ENCODE measurements around the gene SPRED1.

The SPRED1 gene

DNA sequence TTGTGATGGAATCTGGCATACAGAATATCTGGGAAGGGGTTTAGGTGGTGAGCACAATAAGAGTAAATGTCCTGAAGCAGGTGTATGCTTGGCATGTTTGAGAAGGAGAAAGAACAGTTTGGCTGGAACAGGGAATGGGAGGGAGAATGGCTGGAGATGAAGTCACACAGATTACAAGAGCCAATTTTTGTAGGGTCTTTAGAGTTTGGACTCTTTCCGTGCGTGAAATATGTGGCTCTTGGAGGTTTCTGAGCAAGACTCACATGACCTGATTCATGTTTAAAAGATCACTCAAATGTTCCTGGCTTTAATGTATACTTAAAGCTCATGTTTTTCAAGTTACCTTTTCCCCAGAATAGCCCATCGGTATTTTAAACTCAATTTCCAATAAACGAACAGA, 32.8 kb downstream of the SPRED1 start:
- no peak for DNase-seq

GRCh38 chr15:38294126-38294525, 41.5 kb downstream of the SPRED1 start:
- no peak for DNase-seq

DNA sequence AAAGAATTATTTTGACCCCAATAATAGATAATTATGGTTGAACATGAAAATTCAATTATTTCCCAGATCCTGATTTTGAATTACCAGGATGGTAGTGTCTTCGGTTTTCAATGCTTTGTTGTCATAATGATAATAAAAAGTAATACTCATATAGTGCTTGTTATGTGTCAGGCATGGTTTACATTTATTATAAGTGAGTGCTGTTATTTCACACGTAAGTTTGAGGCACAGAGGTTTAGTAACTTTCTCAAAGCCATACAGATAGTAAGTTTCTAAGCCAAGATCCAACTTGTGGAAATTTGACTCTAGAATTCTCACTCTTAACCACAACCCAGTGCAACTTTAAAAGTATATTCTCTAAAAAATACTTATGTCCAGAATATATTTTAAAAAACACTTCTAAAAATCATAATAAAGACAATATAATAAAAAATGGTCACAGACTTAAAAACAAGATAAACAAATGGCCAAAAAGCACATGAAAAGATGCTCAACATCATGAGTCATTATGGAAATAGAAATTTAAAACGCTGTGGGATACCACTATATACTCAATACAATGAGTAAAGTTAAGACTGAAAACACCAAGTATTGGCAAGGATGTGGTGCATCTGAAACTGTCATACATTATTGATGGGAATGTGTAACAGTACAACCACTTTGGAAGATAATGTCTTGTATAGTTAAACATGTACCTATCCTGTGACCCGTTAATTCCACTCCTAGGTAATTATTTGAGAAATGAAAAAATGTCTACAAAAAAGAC, 45.2 kb downstream of the SPRED1 start:
- no peak for DNase-seq

GRCh38 chr15:38299216-38299615, 46.6 kb downstream of the SPRED1 start:
- no peak for DNase-seq

DNA sequence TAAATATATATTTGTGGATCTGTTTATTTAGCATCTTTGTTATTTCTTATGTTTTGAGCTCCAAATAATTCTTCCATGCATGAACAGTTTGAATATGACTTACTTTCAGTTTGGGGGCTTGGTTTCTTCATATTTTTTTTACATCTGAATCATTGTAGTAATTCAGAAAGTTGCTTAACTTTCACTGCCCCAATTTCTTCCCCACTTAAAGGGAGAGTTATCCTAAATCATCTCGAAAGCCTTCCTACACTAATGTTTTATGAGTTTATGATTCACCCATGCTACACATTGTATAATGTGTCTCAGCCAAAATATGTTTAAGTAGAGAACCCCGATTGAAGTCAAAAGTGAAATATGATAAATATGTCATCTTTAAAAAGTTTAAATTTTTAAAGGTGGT, 47.8 kb downstream of the SPRED1 start:
- no peak for DNase-seq

DNA sequence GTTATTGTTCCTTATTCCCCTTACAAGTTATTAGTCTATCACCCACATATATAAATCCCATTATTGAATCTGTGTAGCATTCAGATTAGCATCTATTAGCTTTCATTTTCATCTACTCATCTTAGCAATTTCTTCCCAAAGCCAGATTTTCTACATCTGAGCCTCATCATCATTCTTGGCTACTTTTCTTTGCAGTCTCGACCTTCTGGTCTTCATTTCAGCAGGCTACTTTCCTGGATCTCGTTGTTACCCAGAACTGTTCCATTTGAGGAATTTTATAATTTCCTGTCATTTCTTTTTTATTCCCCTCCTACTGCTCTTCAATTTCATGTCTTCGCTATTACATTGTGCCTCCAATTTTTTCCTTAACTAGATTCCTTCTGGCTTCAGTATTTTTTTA, 51.8 kb downstream of the SPRED1 start:
- no peak for DNase-seq

- DNase-seq: no peak
These were observed 54.6 kb downstream of the SPRED1 start for GRCh38 chr15:38307251-38307650.

- no peak for DNase-seq
These were observed 55.4 kb downstream of the SPRED1 start for GRCh38 chr15:38307861-38308641.

DNA sequence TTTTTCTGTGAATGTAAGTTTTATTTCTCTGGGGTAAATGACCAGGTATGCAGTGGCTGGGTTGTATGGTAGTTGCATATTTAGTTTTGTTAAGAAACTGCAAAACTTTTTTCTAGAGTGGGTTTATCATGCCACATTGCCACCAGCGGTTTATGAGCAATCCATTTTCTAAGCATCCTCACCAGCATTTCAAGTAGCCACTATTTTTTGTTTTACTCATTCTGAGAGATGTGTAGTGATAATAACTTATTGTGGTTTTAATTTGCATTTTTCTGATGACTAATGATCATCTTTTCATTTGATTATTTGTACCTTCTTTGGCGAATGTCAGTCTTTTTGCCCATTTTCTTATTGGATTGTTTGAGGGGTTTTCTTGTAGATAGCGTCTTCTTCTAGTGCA, 56.2 kb downstream of the SPRED1 start:
- DNase-seq: no peak

GRCh38 chr15:38312190-38312589, 59.6 kb downstream of the SPRED1 start:
- DNase-seq: no peak

GRCh38 chr15:38316311-38316710, 63.7 kb downstream of the SPRED1 start:
- no peak for DNase-seq

DNA sequence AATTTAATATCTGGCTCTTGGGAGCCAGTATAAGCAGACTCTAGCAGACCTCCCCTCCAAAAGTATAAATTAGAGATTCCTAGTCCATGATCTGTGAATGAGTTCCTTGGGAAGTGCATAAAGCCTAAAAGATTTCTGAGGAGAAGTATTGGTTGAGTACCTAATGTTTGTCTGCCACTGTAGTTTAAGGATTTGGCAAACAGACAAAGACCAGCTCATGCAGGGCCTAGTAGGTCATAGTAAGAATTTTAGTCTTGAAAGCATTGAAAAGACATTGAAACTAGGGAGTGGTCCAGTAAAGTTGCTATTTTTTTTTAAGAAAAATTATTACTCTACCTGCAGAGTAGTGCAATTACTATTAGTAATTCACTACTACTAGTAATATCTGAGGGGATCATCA, 67.5 kb downstream of the SPRED1 start:
- no peak for DNase-seq

GRCh38 chr15:38320866-38321265, 68.2 kb downstream of the SPRED1 start:
- no peak for DNase-seq

- no peak for DNase-seq
These were observed 71.3 kb downstream of the SPRED1 start for GRCh38 chr15:38323895-38324294.

DNA sequence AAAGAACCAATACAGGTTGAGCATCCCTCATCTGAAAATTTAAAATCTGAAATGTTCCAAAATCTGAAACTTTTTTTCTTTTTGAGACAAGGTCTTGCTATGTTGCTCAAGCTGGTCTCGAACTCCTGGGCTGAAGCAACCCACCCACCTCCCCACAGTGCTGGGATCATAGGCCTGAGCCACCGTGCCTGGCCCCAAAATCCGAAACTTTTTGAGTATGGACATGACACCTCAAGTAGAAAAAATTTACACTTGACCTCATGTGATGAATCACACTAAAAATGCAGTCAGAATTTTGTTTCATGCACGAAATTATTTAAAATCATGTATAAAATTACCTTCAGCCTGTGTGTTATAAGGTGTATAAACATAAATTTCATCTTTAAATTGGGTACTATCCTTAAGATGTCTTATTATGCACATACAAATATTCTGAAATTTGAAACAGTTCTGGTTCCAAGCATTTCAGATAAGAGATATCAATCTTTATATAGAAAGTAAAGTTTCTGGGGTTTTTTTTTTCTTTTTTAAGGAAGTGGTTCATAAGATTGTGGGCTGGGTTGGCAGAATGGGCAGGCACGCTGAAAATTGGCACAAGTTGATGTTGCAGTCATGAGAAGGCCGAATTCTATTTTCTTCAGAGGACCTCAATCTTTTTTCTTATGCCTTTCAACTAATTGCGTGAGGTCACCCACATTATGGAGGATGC, 72.5 kb downstream of the SPRED1 start:
- DNase-seq: no peak

DNA sequence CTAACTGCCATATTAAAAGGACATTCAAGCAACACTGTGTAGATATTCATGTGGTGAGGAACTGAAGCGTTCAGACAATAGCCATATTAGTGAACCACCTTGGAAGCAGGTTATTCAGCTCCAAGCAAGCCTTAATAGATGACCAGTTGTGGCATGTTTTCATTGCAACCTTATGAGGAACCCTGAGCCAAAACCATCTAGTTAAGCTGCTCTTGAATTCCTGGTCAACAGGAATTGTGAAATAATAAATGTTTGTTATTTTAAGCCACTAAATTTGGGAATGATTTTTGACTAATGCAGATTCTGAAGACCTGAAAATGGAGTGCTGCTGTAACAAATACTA, 73.0 kb downstream of the SPRED1 start:
- no peak for DNase-seq

- no peak for DNase-seq
These were observed 80.1 kb downstream of the SPRED1 start for GRCh38 chr15:38332711-38333110.

GRCh38 chr15:38335116-38335515, 82.5 kb downstream of the SPRED1 start:
- DNase-seq: no peak

GRCh38 chr15:38344351-38344750, 91.7 kb downstream of the SPRED1 start:
- DNase-seq: no peak

DNA sequence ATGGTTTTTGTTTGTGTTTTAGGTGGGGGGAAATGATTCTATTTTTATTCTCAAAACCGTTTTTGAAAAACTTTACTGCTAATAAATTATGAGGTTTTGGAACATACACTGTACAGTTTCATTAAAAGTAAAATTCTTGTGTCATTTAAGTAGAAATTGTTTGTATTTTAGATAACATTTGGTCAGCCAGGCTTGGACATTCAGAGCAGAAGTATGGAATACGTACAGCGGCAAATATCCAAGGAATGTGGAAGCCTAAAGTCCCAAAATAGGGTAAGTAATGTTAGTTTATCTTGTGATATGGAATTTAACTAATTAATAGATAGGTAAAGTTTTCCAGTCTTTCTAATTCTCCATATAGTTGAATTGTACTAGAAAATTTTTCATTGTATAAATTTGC, 96.6 kb downstream of the SPRED1 start:
- no peak for DNase-seq

DNA sequence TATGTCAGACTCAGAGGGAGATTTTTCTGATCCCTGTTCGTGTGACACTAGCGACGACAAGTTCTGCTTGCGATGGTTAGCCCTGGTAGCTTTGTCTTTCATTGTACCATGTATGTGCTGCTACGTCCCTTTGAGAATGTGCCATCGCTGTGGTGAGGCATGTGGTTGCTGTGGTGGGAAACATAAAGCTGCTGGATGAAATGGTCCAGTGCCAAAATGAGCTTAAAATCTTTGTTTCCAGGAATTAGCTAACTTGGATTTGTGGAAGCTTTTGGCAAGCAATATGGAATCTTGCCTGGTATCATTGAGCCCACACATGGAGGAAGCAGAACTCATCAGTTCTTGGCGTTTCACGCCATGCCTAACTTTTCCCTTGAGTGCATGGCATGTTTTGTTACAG, 98.8 kb downstream of the SPRED1 start:
- no peak for DNase-seq

DNA sequence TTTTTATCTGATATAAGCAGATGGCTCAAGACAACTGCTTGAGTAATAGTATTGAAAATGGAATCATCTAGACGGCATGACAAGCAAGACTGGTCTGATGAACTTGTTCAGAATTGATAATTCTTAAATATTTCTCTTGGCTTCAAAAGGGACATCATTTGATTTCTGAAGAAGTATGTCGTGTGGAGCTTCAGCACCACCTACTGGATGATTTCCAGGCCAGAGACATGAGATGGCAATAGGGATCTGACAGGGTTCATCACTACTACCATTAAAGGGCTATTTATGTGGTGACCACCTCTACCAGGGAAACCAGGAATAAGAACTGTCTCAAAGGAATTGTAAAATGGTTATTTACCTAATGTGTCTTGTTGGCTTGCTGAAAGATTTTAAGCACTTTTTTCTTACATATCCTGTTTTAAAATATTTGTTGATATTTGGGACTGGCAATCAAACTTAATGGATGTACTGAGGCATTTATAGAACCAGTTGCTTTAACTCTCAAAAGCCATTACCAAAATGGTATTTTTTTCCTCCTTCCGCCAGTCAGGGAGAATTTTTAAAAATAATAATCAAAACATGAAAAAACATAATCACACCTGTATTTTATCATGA, 101.8 kb downstream of the SPRED1 start:
- DNase-seq: peak; percentile 75

DNA sequence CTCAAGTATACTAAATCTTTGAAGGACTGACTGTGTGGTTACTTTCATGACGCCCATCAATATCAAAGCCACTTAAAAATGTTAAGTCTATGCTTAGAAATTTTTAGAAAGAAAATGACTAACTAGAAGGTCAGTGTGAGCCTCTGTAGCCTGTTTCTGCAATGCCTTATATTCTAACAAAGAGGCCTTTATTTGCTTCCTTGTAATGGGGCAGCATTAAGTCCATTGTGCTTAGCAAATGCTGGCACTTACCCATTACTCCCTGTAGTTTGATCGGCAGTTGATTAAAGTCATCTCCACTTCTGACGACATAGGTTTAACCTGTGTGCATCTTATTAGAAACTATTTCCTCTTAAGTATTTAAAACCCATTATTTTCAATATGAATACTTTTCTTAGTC, 109.7 kb downstream of the SPRED1 start:
- no peak for DNase-seq

- no peak for DNase-seq
These were observed 114.8 kb downstream of the SPRED1 start for GRCh38 chr15:38367476-38367875.
